Measurements from ENCODE around the gene MAP2K5. TPM values are rescaled to one million over a fixed set of nuclear protein-coding genes. Genes with fewer than 3 reads are reported as not detected.

The MAP2K5 gene
- total RNA-seq, 1 donor from 2014 or later: 25.0 TPM

- no peaks in the 10 kb centered on the region for H3K9me3 ChIP-seq (replicated peaks)
- no peaks in the 10 kb centered on the region for H3K27me3 ChIP-seq (ENCODE audit: low read depth)
- TF ChIP-seq CTCF (IDR thresholded peaks at IDR 0.05; ENCODE audit: borderline replicate concordance): no peak
- no peaks in the 10 kb centered on the region for H3K4me1 ChIP-seq
- DNase-seq: no peak
- H3K36me3 ChIP-seq: peaks cover 30% of the 10 kb centered on the region
- intact Hi-C loops (cut with micrococcal nuclease): no loop called here
- no peak overlapping the region for H3K27ac ChIP-seq (replicated peaks)
- H3K4me3 ChIP-seq: no peak overlapping the region
Measured at GRCh38 chr15:67560320-67560719, 17.8 kb downstream of the MAP2K5 start.

GRCh38 chr15:67563092-67563491, 20.6 kb downstream of the MAP2K5 start:
- intact Hi-C loops (cut with micrococcal nuclease): no loop called here
- no peak overlapping the region for H3K4me3 ChIP-seq
- H3K4me1 ChIP-seq: no peaks in the 10 kb centered on the region
- H3K27me3 ChIP-seq (ENCODE audit: low read depth): no peaks in the 10 kb centered on the region
- no peak for DNase-seq
- H3K27ac ChIP-seq (replicated peaks): no peak overlapping the region
- H3K36me3 ChIP-seq: peaks cover 17% of the 10 kb centered on the region
- no peak for TF ChIP-seq CTCF (IDR thresholded peaks at IDR 0.05; ENCODE audit: borderline replicate concordance)
- no peaks in the 10 kb centered on the region for H3K9me3 ChIP-seq (replicated peaks)

GRCh38 chr15:67564021-67564967, 21.8 kb downstream of the MAP2K5 start:
- peaks cover 4% of the 10 kb centered on the region for H3K4me1 ChIP-seq
- no peak overlapping the region for H3K27ac ChIP-seq (replicated peaks)
- no peak for TF ChIP-seq CTCF (IDR thresholded peaks at IDR 0.05; ENCODE audit: borderline replicate concordance)
- H3K27me3 ChIP-seq (ENCODE audit: low read depth): no peaks in the 10 kb centered on the region
- peaks cover 5% of the 10 kb centered on the region for H3K36me3 ChIP-seq
- H3K4me3 ChIP-seq: no peak overlapping the region
- H3K9me3 ChIP-seq (replicated peaks): no peaks in the 10 kb centered on the region
- intact Hi-C loops (cut with micrococcal nuclease): no loop called here
- DNase-seq: no peak

- Histone ChIP-seq H3K4me3 (no peak overlapping the region), H3K36me3 (peaks cover 4% of the 10 kb centered on the region), H3K27ac (replicated peaks) (no peak overlapping the region), H3K9me3 (replicated peaks) (no peaks in the 10 kb centered on the region), H3K27me3 (ENCODE audit: low read depth) (no peaks in the 10 kb centered on the region), H3K4me1 (peaks cover 10% of the 10 kb centered on the region)
- intact Hi-C loops (cut with micrococcal nuclease): no loop called here
- no peak for DNase-seq
- no peak for TF ChIP-seq CTCF (IDR thresholded peaks at IDR 0.05; ENCODE audit: borderline replicate concordance)
Measured at GRCh38 chr15:67564968-67565345, 22.5 kb downstream of the MAP2K5 start.

- no peak for DNase-seq
- Histone ChIP-seq H3K27me3 (ENCODE audit: low read depth) (no peaks in the 10 kb centered on the region), H3K4me1 (peaks cover 21% of the 10 kb centered on the region), H3K36me3 (no peaks in the 10 kb centered on the region), H3K4me3 (no peak overlapping the region), H3K27ac (replicated peaks) (peak overlapping the region; percentile 45), H3K9me3 (replicated peaks) (no peaks in the 10 kb centered on the region)
- no peak for TF ChIP-seq CTCF (IDR thresholded peaks at IDR 0.05; ENCODE audit: borderline replicate concordance)
- intact Hi-C loops (cut with micrococcal nuclease): no loop called here
Measured at GRCh38 chr15:67569668-67570067, 27.2 kb downstream of the MAP2K5 start.

Data from left ventricle myocardium inferior (tissue), 1 donor.